ENCODE measurements around the gene PRUNE1. TPM values are rescaled to one million over a fixed set of nuclear protein-coding genes. Genes with fewer than 3 reads are reported as not detected.

Gene PRUNE1
- total and polyA plus RNA-seq, 2 of the 4 experiments (the other 2 are of a cell fraction) = 7.9 to 9.4 TPM

DNA sequence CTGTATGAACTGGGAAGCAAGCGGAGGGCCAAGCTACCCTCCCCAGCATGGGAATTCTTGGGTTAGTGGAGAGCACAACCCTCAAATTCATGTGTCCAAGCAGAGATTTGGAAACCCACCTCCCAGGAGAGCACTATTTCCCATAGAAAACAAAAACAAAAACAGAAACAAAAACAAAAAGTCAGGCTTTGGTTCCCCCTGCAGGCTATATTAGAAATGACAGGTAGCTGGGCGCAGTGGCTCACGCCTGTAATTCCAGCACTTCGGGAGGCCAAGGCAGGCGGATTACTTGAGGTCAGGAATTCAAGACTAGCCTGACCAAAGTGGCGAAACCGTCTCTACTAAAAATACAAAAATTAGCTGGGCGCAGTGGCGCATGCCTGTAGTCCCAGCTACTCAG, 12.4 kb upstream of the PRUNE1 start:
- peak overlapping the region; percentile 58 for H2AFZ ChIP-seq (replicated peaks; ENCODE audit: low read length, poor library complexity)
- WGBS, 2 experiments (ENCODE audit: extremely low coverage in 2 of 2, insufficient read length in 1 of 2) = 20% methylated on average over 1 of the region's 9 CpGs; no CpG with 5 or more reads in 1 of the 2 experiments
- no peaks in the 10 kb centered on the region for H3K27me3 ChIP-seq (ENCODE audit: control insufficient read depth, insufficient read depth, low read length)
- no peak overlapping the region for H2AK5ac ChIP-seq (ENCODE audit: low read depth, low read length)
- ATAC-seq (ENCODE audit: low read depth) (peak; percentile 80), DNase-seq (no peak)
- no peaks in the 10 kb centered on the region for H3K79me1 ChIP-seq (ENCODE audit: low read depth in 1 of 2, low read length in 2 of 2)
- H3K18ac ChIP-seq (ENCODE audit: low read depth, low read length) = no peak overlapping the region
- POLR2A ChIA-PET (ENCODE audit: unreplicated experiment) = interaction anchor here (0.6 kb wide), 1 partner anchor 458 kb away, joined by 7 read pairs; no protein-coding TSS in a partner anchor
- H3K56ac ChIP-seq (ENCODE audit: extremely low read depth, insufficient read depth, low read length) = no peak overlapping the region
- dilution Hi-C loops (cut with HindIII; ENCODE audit: low sequenced_read_pairs, unreplicated experiment) (no loop called here), intact Hi-C loops (cut with micrococcal nuclease) (no loop called here), in situ Hi-C loops (cut with MboI; ENCODE audit: low sequenced_read_pairs) (no loop called here)
- H4K8ac ChIP-seq (ENCODE audit: low read depth in 2 of 2, low read length in 2 of 2) = peak overlapping the region in 1 of 2 experiments; percentile 75; a peak in 1 of 4 replicates
- H3K4me1 ChIP-seq (ENCODE audit: control insufficient read depth, insufficient read depth, low read length) = peaks cover 1% of the 10 kb centered on the region; the same call in 1 of the 2 replicates
- peaks cover 8% of the 10 kb centered on the region; the same call in 1 of the 2 replicates for H3K9me1 ChIP-seq (ENCODE audit: insufficient read depth, low read length)
- H2BK15ac ChIP-seq (ENCODE audit: low read depth, low read length) = no peak overlapping the region
- no peaks in the 10 kb centered on the region for H3K9me3 ChIP-seq (ENCODE audit: control insufficient read depth, insufficient read depth, low read length)
- no peak overlapping the region; the same call in 1 of the 2 replicates for H3K4ac ChIP-seq (ENCODE audit: low read depth, low read length)
- peaks cover 26% of the 10 kb centered on the region for H3K36me3 ChIP-seq (ENCODE audit: control insufficient read depth, insufficient read depth, low read length)
- no peak overlapping the region for H3K23ac ChIP-seq (ENCODE audit: low read depth, low read length)
- TF ChIP-seq POLR2A (IDR thresholded peaks at IDR 0.05; ENCODE audit: low read depth, low read length) (no peak), RAD21 (IDR thresholded peaks at IDR 0.05; ENCODE audit: low read length) (peak; percentile 44), SMC3 (IDR thresholded peaks at IDR 0.05; ENCODE audit: low read depth, low read length) (peak; percentile 28; the same call in 1 of the 2 replicates)
- TF ChIP-seq, protein P1, sequence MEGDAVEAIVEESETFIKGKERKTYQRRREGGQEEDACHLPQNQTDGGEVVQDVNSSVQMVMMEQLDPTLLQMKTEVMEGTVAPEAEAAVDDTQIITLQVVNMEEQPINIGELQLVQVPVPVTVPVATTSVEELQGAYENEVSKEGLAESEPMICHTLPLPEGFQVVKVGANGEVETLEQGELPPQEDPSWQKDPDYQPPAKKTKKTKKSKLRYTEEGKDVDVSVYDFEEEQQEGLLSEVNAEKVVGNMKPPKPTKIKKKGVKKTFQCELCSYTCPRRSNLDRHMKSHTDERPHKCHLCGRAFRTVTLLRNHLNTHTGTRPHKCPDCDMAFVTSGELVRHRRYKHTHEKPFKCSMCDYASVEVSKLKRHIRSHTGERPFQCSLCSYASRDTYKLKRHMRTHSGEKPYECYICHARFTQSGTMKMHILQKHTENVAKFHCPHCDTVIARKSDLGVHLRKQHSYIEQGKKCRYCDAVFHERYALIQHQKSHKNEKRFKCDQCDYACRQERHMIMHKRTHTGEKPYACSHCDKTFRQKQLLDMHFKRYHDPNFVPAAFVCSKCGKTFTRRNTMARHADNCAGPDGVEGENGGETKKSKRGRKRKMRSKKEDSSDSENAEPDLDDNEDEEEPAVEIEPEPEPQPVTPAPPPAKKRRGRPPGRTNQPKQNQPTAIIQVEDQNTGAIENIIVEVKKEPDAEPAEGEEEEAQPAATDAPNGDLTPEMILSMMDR (conservative IDR thresholded peaks at IDR 0.05; ENCODE audit: low read depth, low read length) = peak; percentile 60
- H3K27ac ChIP-seq (ENCODE audit: insufficient read depth, low read length) = no peak overlapping the region
- H4K91ac ChIP-seq (ENCODE audit: insufficient read depth, low read depth, low read length) = no peak overlapping the region
- CTCF ChIA-PET = interaction anchor here (0.5 to 4.3 kb wide), 8 partner anchors 9 to 1152 kb away, joined by 3 to 24 read pairs (median 4); partner anchors contain the start of gene MINDY1
- H3K4me3 ChIP-seq (ENCODE audit: insufficient read depth, low read depth, low read length) = no peak overlapping the region
- H3K4me2 ChIP-seq (ENCODE audit: low read depth, low read length) = no peak overlapping the region
- H4K20me1 ChIP-seq (ENCODE audit: insufficient read depth, low read length) = no peaks in the 10 kb centered on the region
- H4K5ac ChIP-seq (ENCODE audit: low read depth, low read length) = no peak overlapping the region
- no peak overlapping the region for H2BK20ac ChIP-seq (ENCODE audit: low read depth, low read length)
- H2BK120ac ChIP-seq (ENCODE audit: low read depth, low read length) = no peak overlapping the region
- BruUV-seq (replicated peaks) = no TSS peak
- no peak overlapping the region for H3K9ac ChIP-seq (ENCODE audit: low read depth, low read length)
- H3K14ac ChIP-seq (replicated peaks; ENCODE audit: low read depth, low read length) = no peak overlapping the region
- peak overlapping the region; percentile 87 for H2AK9ac ChIP-seq (replicated peaks; ENCODE audit: low read depth, low read length, poor library complexity)
- H2BK5ac ChIP-seq (ENCODE audit: low read depth, low read length, poor library complexity, severe bottlenecking) = no peak overlapping the region

All from IMR-90 (cell line).